GM21447 (cell line): ENCODE results near the gene GPATCH2L.

Source experiments
- ATAC-seq: cut with Tn5 transposase; IDR thresholded peaks from one replicate; pipeline ENCODE4 v1.9.1; 2021; ENCODE audit not compliant: unreplicated experiment

GPATCH2L gene

DNA sequence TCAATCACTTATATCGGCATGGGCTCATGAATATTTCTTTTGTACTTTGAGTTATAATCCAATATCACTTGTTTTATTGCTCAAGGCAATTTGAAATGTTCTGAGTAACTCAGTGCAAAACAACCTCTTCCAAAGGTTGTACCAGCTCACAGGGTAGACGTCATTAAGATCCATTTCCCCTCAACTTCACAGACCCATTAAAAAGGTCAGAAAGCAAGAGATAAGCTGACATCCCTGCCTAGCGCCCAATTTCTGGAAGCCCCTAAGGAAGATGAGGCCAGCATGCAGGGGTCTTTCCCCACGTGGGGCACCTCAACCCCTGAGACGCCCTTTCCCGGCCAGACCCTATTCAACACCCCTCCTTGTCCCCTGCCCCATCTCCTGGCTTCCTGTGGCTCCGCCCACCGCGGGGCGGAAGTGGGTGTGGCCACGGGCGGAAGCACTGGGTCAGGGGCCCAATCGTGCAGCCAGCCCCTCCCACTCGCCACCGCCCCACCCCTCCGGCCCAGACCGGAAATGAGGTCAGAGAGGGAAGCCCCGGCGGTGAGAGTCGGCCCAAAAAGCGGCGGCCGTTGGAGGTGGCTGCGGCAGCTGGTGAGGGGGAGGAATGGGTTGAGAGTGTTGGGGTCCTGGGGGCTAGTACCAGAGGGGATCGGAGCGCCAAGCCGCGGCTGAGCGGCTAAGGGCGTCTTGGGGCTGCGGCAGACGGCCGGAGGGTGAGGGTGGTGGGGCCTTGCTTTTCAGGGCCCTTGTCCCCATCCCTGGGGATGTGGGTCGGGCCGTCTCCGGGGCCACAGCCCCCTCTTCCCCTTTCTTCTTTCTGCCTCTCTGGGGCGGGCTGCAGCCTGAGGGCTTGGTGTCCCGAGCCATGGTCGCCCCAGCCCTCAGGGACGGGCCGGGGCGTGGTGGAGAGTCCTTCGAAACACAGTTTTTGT lies at the start of gene GPATCH2L:
Gene GPATCH2L (plus strand): TSS at position 525 of the 935 bp plus-strand sequence. CDS start 2,442 bp downstream, outside the sequence.
- ATAC-seq, result peak; percentile 81

GRCh38 chr14:76104802-76105355 lies 46.8 kb upstream of the GPATCH2L start:
- ATAC-seq, result no peak

DNA sequence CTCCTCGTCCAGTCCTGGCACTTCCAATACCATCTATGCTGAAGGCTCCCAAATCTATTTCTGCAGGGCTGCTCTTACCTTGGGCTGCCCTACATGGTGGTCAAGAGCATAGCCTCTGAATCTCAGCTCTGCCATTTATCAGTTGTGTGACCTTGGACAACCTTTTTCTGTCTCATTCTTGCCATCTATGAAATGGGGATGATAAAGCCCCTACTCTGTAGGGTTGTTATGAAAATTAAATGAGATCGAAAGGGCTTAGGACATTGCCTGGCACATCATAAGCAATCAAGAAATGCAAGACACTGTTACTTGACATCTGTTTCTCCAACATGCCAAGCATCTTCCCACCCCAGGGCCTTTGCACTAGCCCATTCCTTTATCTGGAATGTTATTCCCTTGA lies 45.5 kb upstream of the GPATCH2L start:
- no peak for ATAC-seq

GRCh38 chr14:76109087-76109880 lies 42.4 kb upstream of the GPATCH2L start:
- no peak for ATAC-seq

DNA sequence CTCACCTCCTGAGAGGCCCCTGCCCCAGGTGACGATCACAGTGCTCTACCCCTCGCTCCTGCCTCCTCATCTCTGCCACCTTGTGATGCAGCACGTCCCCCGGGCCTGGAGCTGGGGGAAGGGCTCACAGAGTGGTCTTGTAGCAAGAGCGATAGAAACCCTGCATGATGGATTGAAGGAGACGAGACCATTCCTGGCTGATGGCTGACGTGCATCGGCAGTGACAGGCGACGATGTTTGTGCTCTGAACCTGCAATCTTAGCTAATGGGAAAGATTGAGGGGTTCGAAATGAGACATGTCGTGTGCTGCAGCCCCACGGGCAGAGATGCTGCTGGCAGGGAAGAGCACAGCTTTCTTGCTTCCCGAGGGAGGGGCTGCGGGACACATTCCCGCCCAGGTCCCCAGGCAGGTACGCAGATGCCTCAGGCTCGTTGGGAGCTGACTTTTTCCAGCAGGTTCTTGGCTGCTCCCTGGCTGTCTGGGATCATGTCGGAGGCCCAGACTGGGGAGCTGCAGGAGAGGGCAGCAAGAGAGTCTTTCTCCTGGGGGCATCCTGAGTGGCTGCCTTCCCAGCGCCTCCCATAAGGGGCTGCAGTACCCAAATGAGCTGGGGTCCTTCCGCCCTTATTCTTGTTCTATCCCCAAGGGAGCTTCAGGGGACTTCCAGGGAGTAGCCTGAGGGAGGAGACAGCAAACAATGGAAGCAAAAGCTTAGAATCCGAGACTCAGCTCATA lies 38.7 kb upstream of the GPATCH2L start:
- no peak for ATAC-seq

DNA sequence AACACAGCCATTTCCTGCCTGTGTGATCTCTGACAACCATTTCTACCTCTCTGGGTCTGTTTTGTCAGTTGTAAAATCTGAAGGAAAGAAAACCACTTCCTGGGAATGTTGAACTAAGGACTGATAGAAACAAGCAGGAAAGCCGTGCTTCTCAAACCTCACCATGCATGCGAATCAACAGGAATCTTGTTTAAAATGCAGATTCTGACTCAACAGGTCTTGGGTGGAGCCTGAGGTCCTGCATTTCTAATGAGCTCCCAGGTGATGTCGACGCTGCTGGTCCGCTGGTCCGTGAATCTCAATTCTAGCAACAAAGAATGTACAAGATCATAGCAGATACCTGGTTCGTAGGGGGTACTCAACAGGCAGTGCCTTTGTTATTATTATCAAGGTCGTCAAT lies 38.0 kb upstream of the GPATCH2L start:
- ATAC-seq, result no peak

DNA sequence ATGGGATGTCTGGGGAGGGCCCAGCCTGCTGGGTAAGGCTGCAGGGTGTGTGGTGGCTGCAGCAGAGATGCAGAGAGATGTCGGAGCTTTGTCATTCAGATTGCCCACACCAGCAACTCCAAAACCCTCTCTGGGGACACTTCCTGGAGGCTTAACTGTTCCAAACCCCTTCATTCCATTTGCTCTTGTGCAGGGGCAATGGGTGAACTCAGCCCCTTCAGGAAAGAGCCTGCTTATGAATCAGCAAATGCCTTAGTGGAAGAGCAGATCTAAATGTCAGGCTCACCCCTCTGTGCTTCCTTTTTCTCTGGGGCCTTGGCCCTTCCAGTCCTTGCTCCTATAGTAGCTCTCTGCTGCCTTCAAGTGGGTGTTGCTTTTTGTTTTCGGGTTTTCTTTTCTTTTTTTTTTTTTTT lies 36.7 kb upstream of the GPATCH2L start:
- ATAC-seq, result no peak

DNA sequence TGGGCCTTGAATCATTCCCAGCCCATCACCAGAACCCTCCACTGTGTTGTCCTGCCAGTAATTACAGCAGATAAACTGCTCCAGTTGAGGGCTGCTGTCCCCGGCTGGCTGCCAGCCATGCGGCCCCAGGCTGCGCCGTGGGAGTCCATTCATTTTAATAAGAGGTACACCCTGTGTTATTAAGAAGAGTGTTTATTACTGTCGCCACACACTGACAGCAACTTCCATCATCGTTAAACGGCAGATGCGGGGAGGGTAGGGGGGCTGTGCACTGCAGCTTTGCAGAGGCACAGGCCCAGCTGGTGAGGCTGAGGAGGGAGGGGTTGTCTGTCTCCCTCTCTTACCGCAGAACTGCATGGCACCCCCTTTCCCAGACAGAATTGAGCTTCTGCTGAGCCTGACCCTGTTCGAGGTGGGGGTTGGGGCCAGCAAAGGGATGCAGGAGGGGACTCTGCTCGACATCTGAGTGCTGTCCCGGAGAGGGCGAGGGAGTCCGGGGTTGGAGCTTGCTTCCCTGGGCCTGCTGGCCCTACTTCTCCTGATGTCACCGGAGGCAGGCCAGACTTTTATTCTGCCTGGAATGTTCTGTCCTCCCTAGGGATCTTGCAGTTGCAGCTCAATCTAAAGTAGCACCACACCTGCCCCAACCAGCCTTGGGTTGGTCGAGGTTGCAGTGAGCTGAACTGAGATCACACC lies 33.8 kb upstream of the GPATCH2L start:
- ATAC-seq, result no peak

DNA sequence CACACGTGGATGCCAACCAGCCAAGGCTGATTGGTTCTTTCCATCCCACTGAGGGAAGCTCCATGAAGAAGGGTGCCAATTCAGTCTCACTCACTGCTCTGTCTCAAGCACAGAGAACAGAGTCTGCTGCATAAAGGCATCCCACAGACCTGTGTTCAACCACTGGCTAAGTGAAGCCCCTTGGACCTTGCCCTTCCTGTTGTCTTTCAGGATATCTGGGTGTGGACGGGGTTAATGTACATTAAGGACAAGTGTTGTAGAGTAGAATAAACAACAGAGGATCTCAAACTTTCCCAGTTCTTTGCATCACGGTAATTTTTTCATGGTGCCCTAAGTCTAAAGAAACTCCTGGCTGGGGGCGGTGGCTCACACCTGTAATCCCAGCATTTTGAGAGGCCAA lies 33.1 kb upstream of the GPATCH2L start:
- ATAC-seq, result no peak

GRCh38 chr14:76121089-76121748 lies 30.5 kb upstream of the GPATCH2L start:
- ATAC-seq, result no peak

DNA sequence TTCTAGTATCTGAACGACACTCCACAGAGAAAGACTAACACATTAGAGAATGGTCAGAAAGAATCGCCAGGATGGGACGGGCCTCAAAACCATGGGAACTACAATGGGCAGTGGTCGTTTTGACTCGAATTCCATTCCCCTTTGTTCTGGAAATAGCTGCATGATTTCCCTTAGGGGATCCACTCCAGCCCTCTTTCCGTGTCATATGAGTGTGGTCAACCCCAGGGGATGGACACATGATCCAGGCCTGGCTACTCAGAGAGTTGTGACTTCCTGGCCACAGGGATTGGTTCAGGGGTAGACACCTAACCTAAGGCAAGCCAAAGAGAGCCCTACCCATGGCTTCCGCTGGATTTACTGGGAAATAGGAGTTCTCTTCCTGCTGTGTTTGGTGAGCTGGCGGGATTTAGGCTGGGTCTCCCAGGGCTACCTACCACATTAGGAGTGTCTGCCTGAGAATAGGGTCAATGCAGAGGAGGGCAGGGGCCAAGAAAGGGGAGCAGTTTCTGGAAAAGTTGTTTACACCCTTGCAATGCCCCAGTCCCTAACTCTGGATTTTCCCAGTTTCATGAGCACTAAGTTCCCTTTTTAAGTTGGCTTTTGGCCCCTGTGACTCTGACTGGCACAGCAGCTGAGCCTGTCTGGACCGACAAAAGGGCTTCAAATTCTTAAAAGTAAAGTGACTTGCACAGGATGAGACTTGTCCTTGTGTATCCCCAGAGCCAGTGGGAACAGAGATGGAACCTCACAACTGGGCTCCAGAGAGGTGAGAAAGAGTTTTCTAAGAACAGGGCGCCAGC lies 28.1 kb upstream of the GPATCH2L start:
- no peak for ATAC-seq

DNA sequence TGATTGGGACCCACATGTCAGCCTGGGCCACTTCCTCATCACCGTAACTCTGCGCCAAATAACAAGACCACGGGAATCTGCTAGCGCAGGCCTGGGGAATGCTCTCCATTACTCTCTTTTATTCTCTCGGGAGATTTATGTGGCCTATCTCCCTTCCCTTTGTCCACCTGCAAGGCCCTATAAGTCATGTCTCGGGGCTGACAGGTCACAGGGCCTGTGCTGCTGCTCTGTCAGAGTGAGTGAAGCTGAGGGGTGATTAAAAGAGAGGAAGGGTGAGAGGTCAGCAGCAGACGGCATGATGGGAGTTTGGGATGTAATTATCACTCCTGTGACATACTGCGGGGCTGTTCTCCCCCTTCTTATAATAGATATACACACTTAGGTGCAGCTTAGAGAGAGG lies 26.2 kb upstream of the GPATCH2L start:
- ATAC-seq, result no peak

DNA sequence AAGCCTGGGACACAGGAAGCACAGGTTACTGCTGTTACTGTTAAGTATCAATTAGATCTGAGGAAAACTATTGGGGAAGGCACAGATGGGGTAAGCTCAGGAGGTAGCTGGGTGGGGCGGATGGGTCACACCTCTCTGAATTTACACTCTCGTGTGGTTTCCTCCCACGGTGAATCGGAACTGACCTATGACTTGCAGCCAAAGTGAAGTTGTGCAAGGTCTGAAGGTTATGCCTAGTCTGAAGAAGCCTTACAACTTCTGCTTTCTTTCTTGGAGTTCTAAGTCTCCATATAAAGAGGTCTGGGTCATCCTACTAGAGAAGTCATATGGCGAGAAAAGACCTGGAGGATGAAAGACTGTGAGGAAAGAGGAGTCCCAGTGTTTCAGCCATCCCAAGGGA lies 25.6 kb upstream of the GPATCH2L start:
- ATAC-seq, result no peak

DNA sequence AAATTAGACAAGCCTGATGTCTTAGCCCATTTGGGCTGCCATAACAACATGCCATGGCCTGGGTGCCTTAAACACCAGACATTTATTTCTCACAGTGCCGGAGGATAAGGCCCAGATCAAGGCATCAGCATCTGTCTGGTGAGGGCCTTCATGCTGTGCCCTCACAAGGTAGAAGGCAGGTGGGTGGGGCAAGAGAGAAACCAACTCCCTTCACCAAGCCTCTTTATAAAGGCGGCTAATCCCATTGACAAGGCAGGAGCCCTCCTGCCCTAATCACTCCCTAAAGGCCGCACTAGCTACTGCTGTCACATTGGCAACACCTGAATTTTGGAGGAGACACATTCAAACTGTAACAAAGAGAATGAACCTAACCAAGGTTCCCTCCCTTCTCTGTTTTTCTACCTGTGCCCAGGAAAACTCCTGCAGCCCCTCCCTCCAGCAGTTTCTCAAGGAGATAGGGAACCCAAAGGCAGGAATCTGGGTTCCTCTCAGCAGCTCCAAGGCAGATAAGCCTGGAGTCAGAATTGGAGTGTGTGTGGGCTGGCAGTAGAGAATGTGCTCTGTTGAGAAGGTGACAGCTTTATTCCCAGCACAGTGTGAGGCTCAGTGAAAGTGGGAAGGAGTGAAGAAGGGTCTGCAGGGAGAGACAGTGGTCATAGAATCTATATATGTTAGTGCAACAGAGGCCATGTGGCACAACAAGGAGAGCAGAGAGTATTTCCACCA lies 21.7 kb upstream of the GPATCH2L start:
- ATAC-seq, result no peak

DNA sequence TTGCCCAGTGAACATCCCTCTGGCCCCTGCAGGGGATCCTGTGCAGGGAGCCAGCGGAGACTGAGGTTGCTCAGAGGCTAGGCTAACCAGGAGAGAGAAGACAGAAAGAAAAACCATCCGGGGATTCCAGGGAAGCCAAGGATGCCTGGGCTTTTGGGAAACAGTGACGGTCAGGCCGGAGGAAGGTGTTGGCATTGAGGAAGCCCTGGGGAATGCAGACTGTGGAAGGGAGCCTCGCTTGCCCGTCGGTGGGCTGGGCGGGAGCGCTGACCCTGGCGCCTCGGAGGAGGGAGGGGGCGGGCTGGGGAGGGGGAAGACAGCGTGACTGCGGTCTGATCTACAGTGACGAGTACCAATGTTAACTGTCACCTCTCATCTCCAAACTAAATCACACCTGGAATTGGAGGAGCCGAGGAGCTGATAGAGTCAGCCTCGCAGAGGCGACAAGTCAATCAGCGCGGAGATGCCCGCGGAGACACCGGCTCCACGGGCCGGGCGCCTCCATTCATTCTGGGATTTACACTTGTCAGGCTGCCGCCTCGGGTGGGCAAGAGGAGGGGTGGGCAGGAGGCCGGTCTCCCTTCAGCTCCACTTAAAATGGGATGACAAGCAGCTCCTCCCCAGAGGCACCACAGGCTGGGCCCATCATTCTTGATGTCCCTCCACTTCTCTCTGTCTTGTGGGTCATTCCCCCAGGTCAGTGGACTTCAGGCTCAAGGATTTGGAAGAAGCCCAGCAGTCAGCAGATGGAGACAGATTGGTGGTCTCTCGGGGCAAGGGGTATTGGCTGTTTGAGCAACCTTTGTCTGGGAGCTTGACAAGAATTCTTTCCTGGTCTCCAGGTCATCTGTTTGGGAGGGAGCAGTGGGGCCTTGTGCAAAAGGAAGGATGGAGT lies 20.4 kb upstream of the GPATCH2L start:
- ATAC-seq, result no peak

GRCh38 chr14:76133103-76133502 lies 18.6 kb upstream of the GPATCH2L start:
- ATAC-seq, result no peak

- no peak for ATAC-seq
Measured at GRCh38 chr14:76134231-76134630, 17.5 kb upstream of the GPATCH2L start.
